ENCODE data around the gene ELL2.

ELL2 gene

DNA sequence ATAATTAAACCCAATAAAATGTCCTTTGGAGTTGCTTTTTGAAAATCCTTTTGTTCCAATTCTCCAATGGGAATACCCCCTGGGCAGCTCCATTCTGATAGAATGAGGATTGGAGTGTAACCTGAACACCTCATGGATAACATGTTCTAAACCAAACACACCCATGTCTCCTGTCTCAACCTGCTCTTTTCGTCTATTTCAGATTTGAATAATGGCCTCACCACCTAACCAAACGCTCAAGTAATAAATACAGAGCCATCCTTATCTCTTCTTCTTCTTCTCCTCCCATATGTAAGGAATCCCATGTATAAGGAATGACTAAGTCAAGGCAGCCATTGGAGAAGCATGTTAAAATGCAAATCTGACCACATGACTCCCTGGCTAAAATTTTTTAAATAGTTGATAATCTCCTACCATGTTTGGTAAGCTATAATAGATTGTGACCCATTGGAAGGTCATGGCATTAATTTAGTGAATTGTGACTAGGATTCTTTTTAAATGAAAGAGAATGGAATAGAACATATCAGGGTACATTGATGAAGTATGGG lies 26.0 kb downstream of the ELL2 start:
- Histone ChIP-seq H3K4me3 (replicated peaks; ENCODE audit: low read depth, low read length) (no peak overlapping the region), H3K27me3 (replicated peaks; ENCODE audit: control insufficient read depth, insufficient read depth, low read length) (no peaks in the 10 kb centered on the region), H3K36me3 (ENCODE audit: control insufficient read depth, insufficient read depth, low read length) (no peaks in the 10 kb centered on the region; the same call in 1 of the 2 replicates)
- DNase-seq (ENCODE audit: extremely low read depth, insufficient read length), result no peak
- TF ChIP-seq, protein P1, sequence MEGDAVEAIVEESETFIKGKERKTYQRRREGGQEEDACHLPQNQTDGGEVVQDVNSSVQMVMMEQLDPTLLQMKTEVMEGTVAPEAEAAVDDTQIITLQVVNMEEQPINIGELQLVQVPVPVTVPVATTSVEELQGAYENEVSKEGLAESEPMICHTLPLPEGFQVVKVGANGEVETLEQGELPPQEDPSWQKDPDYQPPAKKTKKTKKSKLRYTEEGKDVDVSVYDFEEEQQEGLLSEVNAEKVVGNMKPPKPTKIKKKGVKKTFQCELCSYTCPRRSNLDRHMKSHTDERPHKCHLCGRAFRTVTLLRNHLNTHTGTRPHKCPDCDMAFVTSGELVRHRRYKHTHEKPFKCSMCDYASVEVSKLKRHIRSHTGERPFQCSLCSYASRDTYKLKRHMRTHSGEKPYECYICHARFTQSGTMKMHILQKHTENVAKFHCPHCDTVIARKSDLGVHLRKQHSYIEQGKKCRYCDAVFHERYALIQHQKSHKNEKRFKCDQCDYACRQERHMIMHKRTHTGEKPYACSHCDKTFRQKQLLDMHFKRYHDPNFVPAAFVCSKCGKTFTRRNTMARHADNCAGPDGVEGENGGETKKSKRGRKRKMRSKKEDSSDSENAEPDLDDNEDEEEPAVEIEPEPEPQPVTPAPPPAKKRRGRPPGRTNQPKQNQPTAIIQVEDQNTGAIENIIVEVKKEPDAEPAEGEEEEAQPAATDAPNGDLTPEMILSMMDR (IDR thresholded peaks at IDR 0.05; ENCODE audit: insufficient read depth, low read length, poor library complexity, severe bottlenecking), result no peak

DNA sequence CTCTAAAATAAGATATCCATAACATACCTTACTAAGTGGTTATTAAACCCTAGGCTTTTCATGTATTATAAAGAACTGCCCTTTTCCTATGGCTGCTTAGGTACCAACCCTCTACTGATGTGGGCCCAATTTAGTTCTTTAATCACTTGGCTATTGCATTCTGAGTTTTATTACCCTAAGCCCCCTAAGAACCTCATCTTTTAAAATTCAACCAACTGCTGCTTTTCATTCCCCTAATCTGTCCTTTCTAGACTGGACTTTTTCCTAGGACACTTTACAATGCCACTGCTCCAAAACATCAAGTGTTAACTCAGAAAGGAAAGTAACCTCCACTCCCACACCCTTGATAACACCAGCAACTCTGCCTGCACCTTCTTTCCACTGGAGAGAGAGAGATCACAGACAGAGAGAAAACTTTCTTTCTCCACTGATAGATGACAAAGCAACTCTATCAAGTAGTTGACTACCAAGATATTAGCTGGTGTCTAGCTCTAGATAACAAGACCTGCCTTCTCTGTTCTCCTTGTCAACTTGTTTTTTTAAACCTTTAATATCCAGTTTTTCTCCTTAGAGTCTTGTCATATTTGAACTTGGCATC lies 27.3 kb downstream of the ELL2 start:
- TF ChIP-seq, protein P1 (IDR thresholded peaks at IDR 0.05; ENCODE audit: insufficient read depth, low read length, poor library complexity, severe bottlenecking), result no peak
- H3K4me3 ChIP-seq (replicated peaks; ENCODE audit: low read depth, low read length), result no peak overlapping the region
- H3K36me3 ChIP-seq (ENCODE audit: control insufficient read depth, insufficient read depth, low read length), result no peaks in the 10 kb centered on the region; the same call in 1 of the 2 replicates
- no peak for DNase-seq (ENCODE audit: extremely low read depth, insufficient read length)
- H3K27me3 ChIP-seq (replicated peaks; ENCODE audit: control insufficient read depth, insufficient read depth, low read length), result no peaks in the 10 kb centered on the region

DNA sequence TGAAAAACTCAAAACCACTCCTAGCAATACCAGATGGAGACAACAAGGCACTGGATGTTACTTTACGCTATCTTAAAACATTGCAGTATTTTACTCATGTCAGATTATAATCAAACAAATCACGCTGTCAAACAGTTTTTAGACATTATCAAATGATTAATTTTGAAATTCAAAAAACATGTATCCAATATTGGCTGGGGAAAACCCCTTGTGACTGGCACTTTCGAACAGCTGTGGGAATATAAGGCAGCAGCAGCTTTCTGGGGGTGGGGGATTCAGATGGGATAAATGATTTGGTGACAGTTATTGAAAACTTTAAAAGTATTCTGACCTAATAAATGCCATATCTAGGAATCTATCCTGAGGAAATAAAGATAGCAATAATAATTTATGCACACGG lies 28.7 kb downstream of the ELL2 start:
- Histone ChIP-seq H3K36me3 (ENCODE audit: control insufficient read depth, insufficient read depth, low read length) (no peaks in the 10 kb centered on the region; the same call in 1 of the 2 replicates), H3K4me3 (replicated peaks; ENCODE audit: low read depth, low read length) (no peak overlapping the region), H3K27me3 (replicated peaks; ENCODE audit: control insufficient read depth, insufficient read depth, low read length) (no peaks in the 10 kb centered on the region)
- DNase-seq (ENCODE audit: extremely low read depth, insufficient read length), result no peak
- TF ChIP-seq, protein P1 (IDR thresholded peaks at IDR 0.05; ENCODE audit: insufficient read depth, low read length, poor library complexity, severe bottlenecking), result no peak

DNA sequence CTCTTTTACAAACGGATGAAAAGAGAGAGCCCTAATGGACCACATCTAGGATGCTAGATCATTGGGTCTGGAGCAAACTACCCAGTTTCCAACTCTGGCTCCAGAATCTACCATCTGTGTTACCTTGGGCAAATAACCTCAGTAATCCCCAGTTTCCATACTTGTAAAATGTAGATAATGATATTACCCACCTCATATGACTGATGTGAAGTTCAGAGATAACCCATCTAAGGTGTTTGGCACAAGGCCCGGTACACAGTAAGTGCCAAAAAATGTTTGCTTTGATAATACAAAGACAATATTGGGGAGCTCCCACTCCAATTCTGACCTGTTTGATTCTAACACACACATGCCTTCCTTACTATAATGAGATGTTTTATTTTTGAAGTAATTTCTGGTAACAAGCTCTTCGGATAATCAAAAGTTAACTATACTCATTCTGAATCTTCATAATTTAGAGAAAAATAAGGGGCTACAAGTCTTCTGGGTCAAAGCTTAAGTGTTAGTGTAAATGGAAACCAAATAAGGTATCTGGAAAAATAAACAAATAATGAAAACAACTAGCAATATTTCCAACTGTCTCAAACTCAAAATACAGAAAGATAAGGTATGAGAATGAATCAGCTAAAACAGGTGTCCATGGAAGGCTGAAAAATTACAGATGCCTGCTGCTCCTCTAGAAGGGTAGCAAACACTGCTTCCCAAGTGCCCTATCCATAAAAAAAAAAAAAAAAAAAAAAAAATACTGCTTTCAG lies 30.4 kb downstream of the ELL2 start:
- no peak overlapping the region for H3K4me3 ChIP-seq (replicated peaks; ENCODE audit: low read depth, low read length)
- no peak for DNase-seq (ENCODE audit: extremely low read depth, insufficient read length)
- no peaks in the 10 kb centered on the region for H3K36me3 ChIP-seq (ENCODE audit: control insufficient read depth, insufficient read depth, low read length)
- H3K27me3 ChIP-seq (replicated peaks; ENCODE audit: control insufficient read depth, insufficient read depth, low read length), result no peaks in the 10 kb centered on the region
- TF ChIP-seq, protein P1 (IDR thresholded peaks at IDR 0.05; ENCODE audit: insufficient read depth, low read length, poor library complexity, severe bottlenecking), result no peak

DNA sequence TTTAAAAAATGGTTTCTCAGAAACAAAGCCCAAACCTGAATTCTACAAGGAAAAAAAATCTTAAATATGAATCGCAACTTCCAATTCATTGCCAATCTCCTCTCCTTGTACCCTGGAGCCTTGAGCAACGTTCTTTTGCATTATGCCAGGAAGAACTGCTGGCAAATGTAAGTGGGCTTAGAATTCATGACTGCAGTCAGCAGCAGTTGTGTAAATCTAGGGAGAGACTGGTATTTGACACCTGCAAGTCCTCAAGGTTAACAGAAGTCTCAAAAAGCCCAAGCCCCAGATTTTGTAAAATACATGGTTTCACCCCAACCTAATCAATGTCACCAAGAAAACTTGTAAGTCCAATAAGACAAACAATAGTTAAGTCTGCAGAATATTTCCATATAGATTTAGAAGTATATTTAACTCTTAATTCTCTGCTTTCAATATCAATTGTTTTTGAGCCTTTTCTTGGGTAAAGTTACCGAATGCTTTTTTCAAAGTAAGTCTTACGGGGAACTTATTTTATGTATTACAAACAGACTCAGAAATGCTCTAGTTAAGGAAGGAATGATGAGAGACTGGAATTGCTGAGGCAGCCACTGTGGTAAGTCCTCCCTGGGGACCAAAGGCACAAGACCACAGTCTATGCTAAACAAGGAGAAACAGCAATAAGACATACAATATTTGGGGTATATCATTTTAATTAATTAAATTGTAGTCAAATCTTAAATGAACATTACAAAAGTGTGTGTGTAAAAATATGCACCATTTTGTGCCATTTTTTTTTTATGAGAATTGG lies 31.3 kb downstream of the ELL2 start:
- no peaks in the 10 kb centered on the region for H3K36me3 ChIP-seq (ENCODE audit: control insufficient read depth, insufficient read depth, low read length)
- H3K4me3 ChIP-seq (replicated peaks; ENCODE audit: low read depth, low read length), result no peak overlapping the region
- no peak for DNase-seq (ENCODE audit: extremely low read depth, insufficient read length)
- no peaks in the 10 kb centered on the region for H3K27me3 ChIP-seq (replicated peaks; ENCODE audit: control insufficient read depth, insufficient read depth, low read length)
- TF ChIP-seq, protein P1 (IDR thresholded peaks at IDR 0.05; ENCODE audit: insufficient read depth, low read length, poor library complexity, severe bottlenecking), result no peak

Measured in GM06990 (cell line).